DND-41 (cell line): ENCODE measurements around the gene TMEM214.

Source experiments
- EZH2 ChIP-seq: IDR thresholded peaks from 3 replicates; pipeline ENCODE4 v1.6.1; 2012; ENCODE audit warnings: borderline replicate concordance, low read depth, mild to moderate bottlenecking, moderate library complexity, low read length, inconsistent platforms; ENCODE audit not compliant: severe bottlenecking
- TF ChIP-seq, protein P1 (sequence below): IDR thresholded peaks from 2 replicates; pipeline ENCODE4 v1.5.1; 2012; ENCODE audit warnings: borderline replicate concordance, low read length, moderate library complexity, mild to moderate bottlenecking; ENCODE audit not compliant: poor library complexity, severe bottlenecking; ENCODE audit errors: extremely low read depth

DNA sequence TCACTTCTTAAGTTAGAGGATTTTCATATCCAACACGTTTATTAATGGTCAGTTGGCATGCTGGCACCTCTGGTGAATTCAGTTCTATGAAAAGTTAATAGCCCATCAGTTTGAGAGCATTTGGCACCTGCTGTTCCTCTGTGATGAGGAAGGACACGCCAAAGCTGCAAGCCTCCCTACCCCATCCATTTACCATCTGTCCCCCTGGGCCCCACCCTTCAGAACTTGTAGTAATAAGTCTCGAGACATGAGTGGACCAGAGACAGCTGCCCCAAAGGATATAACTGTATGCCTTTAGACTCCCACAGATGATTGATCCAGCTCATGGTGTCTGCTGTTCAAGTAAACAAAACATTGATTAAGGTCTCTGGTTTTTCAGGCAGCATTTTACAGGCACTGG, 32.4 kb downstream of the TMEM214 start:
- TF ChIP-seq, protein P1, sequence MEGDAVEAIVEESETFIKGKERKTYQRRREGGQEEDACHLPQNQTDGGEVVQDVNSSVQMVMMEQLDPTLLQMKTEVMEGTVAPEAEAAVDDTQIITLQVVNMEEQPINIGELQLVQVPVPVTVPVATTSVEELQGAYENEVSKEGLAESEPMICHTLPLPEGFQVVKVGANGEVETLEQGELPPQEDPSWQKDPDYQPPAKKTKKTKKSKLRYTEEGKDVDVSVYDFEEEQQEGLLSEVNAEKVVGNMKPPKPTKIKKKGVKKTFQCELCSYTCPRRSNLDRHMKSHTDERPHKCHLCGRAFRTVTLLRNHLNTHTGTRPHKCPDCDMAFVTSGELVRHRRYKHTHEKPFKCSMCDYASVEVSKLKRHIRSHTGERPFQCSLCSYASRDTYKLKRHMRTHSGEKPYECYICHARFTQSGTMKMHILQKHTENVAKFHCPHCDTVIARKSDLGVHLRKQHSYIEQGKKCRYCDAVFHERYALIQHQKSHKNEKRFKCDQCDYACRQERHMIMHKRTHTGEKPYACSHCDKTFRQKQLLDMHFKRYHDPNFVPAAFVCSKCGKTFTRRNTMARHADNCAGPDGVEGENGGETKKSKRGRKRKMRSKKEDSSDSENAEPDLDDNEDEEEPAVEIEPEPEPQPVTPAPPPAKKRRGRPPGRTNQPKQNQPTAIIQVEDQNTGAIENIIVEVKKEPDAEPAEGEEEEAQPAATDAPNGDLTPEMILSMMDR = no peak
- TF ChIP-seq EZH2 = no peak
